HG03342 (cell line): ENCODE results near the gene SACM1L.
"Not testable (repeated sequence)": the region's sequence is repeated elsewhere in the genome, so short reads cannot be mapped to it uniquely, and the experiment has no call there.

Experiments used
- ATAC-seq: cut with Tn5 transposase; IDR thresholded peaks from one replicate; pipeline ENCODE4 v1.9.1; 2021; ENCODE audit warnings: mild to moderate bottlenecking, moderate library complexity; ENCODE audit not compliant: unreplicated experiment

The SACM1L gene

DNA sequence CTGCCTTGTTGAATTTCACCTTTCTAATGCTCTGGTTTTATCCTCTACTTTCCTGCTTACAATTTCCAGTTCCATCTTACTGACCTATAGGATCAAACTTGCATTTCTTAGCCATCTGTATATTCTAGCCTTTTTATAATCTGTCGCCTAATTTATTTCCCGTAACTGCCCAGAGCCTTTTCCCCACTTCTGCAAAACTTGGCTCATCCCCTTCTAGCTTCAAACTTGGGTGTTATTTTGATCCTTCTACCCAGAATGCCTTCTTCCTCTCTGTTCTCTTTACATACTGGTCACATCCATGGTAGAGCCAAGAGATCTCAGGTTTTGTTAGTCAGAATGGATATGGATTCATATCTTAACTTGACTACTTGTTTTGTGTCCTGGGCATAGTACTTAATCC, 2.6 kb downstream of the SACM1L start:
- ATAC-seq = no peak

DNA sequence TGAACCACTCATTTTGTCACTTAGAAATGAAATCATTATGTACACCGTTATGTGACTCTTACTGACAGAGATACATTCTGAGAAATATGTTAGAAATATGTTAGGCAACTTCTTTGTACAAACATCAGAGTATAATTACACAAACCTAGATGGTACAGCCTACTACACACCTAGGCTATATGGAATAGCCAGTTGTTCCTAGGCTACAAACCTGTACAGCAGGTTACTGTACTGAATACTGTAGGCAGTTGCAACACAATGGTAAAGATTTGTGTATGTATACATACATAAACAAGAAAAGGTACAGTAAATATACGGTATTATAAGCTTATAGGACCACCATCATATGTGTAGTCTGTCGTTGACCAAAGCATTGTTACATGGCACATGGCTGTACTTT, 3.7 kb downstream of the SACM1L start:
- no peak for ATAC-seq

DNA sequence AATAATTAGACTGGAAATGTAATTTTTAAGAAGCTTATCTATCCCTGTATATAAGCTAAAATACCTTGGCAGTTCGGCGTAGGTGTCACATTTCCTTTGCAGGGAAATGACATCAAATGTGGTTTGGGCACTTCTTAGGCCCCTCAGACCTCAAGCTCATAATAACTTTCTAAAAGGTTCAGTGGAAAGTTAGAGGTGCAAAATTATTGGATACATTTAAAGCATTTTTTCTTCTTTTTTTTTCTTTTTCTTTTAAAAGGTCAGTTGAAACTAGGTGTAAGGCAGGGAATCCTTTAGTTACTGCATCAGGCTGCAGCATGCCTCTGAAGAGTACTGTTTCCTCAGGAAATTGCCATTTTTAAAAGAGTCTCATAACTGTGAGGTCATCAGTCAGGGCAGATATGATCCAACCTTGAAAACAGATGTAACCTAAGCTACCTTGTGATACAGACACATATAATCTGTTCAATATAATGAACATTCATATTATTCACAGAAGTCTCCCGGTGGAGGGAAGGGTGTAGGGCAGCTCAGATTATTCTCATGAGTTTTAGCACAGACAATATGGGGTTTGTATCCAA, 4.8 kb downstream of the SACM1L start:
- ATAC-seq = no peak

DNA sequence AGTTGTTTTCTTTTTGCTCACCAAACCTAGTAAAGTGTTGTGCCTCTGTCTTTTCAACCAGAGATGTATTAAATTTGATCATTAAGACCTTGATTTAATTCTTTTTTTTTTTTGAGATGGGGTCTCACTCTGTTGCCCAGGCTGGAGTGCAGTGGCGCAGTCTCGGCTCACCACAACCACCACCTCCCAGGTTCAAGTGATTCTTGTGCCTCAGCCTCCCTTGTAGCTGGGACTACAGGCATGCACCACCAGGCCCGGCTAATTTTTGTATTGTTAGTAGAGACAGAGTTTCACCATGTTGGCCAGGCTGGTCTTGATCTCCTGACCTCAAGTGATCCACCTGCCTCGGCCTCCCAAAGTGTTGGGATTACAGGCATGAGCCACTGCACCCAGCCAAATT, 6.0 kb downstream of the SACM1L start:
- not testable (repeated sequence) for ATAC-seq

DNA sequence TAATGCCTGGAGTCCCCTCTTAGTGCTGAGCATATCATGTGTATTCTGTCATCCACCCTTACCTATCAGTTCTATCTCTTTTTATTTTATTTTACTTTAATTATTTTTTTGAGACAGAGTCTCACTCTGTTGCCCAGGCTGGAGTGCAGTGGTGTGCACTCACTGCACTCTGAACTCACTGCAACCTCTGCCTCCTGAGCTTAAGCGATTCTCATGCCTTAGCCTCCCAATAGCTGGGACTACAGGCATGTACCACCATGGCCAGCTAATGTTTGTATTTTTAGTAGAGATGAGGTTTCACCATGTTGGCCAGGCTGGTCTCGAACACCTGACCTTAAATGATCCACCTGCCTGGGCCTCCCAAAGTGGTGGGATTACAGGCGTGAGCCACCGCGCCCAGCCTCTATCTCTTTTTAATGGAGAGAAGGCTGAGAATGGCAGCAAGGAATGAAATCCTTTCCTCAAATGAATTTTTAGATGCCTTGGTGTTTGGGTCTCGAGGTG, 11.4 kb downstream of the SACM1L start:
- ATAC-seq = no peak

DNA sequence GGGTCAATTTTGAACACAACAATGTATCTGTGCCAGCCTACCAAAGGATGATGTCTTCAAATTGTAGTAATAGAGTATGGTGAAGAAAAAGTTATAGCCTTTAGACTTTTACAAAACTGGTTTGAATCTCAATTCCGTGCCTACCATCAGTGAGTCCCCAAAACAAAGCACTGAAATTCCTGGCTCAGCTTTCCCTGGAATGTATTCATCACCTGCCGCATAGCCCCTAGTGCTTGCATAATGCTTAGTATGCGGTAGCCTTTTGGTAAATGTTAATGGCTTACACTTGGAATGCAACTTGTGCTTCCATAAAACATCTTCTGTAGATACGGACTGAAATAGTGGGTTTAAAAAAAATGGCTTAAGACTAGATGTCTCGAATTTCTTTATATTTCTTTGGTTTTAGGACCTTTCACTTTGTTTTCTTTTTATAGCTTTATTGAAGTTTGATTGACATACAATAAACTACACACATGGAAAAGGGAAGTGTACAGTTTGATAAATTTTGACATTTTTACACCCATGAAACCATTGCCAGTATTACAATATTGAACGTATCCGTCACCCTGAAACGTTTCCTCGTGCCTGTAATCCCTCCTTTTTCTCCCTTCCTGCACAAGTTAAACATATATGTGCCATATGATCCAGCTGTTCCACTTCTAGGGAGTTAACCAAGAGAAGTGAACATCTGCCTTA, 12.1 kb downstream of the SACM1L start:
- ATAC-seq = no peak

DNA sequence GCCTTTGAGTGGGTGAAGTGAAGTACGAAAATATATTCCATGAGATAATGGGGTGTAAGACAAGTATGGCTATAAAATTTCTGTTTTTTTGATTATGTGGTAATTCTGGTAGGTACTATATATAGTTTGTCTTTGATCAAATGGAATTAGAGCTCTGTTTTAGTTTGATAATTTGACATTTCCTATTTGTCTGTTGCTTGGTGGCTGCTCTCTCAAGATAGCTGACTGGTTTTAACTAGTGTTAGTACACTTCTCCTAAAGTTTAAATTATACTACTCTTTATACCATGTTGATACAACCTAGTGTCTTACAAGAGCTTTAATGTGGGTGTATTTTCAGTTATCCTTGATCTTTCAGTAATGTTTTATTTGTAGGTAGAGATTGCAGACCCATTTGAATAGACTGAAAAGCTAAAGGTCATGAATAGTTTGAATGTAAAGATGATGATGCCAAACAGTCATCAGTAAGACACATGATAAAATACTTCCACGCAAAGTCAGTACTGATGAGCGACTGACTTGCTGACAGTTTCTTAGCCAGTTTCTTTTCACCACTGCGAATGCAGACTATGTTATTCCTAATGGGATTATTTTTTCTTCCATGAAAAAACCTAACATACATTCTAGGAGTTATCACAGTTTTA, 15.2 kb downstream of the SACM1L start:
- no peak for ATAC-seq

DNA sequence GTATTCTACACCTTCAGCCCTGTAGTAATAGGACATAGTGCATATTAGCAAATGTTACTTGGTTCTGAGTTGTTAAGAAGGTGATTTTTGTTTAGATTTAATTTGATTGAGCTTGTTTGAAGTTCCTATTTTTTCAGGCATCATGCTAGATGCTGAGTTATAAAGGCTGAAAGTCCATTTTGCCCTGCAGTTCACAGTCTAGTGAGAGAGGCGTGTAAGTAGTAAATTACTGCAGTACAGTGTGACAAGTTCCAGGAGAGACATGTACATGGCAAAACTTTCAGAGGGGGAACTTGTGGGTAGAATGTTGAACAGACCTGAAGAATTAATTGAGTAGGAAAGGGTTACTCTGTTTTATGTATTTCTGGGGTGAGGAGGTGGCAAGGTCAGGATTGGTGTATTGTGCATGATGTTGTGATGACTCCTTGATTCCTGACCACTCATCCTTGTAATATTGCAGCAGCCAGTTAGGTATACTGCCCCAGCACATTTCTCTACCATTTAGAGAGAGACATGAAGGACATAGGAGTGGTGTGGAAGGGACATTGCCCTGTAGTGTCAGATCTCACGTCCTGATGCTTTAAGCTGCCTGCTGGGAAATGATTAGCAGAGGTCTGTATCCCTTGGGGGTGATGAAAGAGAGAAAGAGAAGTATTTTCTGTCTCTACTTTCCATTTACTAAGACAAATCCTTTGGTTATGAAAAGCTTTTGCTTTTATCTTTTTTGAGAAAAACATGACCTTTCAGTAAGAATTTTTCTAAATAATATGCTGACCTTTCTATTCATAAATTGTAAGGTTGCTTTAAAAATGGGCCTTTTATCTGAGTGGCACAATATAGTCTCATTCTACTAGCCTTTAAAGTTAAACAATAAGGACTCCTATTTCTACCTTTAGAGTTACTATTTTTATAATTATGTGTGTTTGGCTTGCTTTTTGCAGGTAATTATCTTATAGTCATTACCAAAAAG, 16.9 kb downstream of the SACM1L start:
- no peak for ATAC-seq

DNA sequence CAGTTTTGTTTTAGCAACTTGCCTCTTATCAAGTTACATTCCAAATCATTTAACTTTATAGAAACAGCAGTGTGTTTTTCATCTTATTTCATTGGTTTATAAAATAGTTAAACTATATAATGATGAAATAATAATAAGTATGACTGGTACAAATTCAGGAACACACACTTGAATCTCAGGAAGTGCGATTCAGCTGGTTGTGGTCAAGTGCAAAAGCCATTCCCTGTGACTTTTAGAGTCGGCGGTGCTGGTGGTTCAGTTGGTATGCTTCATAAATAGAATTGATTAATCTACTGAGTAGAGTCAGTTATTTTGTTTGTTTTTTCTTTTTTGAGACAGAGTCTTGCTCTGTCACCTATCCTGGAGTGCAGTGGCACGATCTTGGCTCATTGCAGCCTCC, 22.7 kb downstream of the SACM1L start:
- ATAC-seq = no peak

DNA sequence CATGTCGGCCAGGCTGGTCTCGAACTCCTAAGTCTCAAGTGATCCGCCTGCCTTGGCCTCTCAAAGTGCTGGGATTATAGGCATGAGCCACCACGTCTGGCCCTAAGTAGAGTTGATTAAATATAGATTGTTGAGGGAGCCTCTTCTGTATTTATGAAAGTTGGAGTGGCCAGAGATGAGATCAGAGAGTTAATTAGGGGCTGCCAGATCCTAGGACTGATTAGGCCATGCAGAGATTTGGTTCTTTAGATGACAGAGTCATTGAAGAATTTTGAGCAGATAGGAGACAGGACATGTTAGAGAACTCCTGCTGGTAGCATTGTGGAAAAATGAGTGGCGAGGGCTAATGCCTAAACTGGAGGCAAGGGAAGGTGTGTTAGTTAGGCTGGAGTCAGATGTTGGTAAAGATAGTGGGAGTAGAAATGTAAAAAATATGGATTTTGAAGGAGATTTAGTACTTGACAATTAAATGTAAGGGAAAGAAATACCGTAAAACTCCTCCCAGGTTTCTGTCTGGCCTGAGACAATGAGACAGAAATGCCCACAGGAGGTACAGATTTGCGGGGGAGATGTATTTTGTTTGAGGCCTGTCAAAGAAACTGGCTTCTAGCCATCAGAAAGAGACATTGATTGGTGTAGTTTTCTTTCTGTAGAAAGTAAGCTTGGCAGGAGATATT, 23.4 kb downstream of the SACM1L start:
- no peak for ATAC-seq

DNA sequence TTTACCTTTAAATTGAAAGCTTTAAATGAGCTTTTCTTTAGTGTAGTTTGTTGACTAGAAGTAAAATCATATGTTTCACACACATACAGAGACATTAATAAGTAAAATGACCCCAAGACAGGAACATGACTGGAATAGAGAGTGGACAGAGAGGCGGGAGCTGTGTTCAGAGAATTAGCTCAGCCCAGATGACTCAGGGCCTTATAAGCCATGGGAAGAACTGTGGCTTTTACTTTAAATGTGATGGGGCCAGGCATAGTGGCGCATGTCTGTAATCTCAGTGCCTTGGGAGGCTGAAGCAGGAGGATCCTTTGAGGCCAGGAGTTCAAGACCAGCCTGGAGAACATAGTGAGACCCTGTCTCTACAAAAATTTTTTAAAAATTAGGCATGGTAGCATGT, 26.7 kb downstream of the SACM1L start:
- ATAC-seq = no peak

DNA sequence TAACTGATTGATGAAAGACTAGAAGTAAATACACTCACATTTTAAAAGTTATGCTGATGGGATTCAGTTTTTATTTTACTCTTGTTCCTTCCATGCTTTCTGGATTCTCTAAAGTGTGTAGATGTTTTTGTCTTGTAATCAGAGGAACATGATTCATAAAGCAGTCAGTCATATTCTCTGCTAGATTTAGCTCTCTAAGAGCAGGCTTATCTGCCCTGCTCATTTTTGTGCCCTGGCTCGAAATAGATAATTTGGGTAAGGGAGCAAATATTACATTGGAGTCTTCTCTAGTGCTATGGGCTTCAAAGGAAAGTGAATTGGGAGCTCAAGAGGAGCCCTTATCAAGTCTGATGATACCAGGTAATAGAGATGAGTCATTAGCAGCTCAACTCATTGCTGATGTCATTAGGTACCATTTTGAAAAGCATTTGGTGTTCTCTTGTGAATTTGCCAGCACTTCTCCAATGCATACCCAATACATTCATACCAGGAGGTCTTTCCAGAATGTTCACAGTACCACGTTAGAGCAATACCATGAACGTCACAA, 27.7 kb downstream of the SACM1L start:
- ATAC-seq = no peak

DNA sequence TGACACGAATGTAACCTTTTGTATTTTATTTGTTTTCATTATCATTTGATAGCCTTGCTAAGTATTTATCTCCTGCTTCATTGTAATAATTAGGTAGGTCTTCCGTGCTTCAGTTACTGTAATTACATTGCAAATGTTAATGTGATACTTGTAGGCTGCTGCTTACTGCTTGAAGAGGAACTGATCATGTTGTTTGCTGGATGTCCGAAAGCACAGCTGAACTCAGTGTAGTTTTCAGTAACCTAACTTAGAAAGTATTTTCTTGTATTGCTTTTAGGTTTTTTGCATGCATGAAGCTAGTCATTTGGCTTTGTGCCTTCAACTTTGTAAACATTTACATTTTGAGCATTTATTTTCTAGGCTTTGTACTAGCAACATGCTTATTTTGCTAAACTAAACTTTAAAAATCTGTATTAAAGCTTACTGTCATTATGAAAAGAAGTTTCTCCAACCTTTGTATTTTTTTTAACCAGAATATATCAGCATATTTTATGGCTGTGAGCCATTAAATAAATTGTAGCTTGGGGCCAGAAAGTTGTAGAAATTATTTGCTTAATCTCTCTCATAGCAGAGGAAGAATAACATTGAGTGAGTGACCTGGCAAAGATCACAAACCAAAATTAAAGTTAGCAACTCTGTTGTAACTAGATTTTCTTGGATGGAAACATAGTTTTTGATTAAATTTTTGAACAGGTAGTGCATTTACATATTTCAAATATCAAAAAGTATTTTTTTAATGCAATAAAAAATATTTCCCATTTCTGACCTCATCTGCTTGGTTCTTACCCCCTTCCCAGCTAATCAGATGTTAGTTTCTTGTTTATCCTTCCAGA, 30.7 kb downstream of the SACM1L start:
- ATAC-seq = no peak

DNA sequence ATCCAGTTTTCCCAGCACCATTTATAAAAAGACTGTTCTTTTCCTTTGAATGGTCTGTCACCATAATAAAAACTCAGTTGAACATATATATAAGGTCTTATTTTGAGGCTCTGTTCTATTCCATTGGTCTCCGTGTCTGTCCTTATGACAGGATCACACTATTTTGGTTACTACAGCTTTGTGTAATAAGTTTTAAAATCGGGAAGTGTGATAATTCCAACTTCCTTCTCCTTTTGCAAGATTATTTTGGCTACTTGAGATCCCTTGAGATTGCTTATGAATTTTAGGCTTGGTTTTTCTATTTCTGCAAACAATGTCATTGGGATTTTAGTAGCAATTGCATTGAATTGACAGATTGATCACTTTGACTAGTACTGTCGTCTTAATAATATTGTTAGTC, 35.7 kb downstream of the SACM1L start:
- ATAC-seq = no peak

DNA sequence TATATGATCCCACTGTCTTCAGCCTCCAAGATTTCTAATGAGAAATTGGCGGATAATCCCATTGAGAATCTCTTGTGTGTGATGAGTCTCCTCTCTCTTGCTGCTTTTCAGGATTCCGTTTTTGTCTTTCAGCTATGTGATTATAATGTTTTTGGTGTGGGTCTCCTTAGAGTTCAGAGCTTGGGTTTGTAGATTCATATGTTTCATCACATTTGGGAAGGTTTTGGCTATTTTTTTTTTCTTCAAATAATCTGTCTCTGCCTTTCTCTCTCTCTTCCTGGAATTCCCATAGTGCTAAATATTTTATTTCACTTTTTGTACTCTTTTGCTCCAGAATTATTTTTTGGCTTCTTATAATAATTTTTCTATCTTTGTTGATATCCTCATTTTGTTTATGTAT, 40.4 kb downstream of the SACM1L start:
- no peak for ATAC-seq

DNA sequence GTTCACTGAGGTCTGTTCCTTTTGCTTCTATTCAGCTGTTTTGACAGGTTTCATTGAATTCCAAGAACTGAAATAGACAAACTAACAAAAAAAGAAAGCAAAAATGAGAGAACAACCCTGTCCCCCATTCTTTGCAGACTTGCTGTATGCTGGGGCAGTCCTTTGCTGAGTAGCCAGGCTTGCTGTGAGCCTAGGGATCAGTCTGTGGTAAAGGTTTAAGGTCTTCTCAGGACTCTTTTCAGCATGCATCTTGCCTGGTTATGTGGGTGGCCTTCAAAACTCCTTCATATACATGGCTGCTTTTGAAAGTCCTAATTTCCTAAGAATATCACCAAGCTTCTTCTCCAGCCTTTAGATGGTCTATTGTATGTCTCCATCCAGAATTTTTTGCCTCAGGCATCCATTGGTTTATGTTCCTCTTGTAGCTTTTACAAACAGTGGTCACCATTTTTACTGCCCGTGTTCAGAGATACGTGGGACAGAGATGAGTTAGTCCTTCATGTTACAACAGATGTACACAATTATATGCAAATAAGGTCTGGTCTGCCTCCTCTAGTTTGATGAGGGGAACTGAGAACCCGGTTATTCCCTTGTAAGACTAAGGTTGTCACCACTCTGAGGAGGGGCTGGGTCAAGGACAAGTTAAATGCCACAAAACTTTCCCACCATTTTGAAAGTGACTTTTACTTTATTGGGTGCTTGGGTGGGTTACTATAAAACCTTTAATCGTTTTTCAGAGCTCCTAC, 41.4 kb downstream of the SACM1L start:
- no peak for ATAC-seq

DNA sequence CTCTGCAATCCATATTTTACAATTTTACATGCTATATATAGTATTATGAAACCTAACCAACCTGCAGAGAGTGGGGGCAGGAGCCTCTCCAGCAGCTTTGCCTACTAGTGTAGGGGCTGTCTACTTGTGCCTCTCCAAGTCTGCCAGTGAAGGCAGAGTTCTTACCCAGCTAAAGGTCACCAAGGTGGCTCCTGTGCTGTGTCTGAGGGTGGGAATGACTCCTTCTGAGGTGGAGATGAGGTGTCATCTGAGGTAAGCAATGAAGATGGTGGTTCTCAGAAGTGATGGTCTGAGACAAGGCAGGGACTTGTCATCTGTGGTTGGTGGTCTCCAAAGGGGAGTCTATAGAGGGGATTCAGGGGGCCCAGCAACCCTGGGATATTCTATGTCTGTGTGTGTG, 47.5 kb downstream of the SACM1L start:
- no peak for ATAC-seq

DNA sequence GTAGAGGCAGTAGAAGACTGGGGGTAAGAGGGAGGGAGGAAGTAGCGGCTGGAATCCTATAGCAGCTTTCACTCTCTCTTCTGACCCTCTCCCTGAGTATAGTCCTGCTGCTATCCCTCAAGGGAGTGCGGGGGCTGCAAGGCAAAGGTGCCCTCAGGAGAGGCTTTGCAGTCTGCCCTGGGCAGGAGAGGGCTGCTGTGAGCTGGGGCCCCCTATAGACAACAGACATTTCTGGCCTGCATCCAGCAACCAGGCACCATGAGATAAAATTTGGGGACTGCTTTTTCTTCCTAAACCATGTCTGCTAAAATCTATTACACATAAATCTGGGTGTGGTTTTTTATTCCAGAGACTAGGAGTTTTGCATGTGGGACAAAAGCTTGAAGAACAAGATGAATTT, 48.0 kb downstream of the SACM1L start:
- no peak for ATAC-seq

DNA sequence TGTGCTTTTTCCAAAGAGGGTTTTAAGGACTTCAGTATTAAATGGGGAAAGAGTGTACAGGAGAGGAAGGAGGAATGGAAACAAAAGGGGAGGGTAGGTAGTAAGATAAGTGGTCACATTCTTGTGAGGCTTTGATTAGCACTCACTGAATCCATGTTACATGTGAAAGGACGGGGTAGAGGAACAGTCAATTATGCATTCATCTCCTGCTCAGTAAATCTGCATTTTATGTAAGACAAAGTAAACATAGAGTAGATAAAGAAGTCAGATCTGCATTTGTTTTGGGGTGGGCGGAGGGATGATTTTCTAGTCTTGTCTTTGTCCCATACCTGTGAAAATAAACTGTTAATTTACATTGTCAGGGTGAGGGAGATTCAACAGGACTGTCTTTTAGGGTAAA, 50.8 kb downstream of the SACM1L start:
- no peak for ATAC-seq
